ENCODE measurements around the gene MAP2. TPM values are rescaled to one million over a fixed set of nuclear protein-coding genes. Genes with fewer than 3 reads are reported as not detected.
"Not testable (repeated sequence)": the region's sequence is repeated elsewhere in the genome, so short reads cannot be mapped to it uniquely, and the experiment has no call there.

MAP2 gene
- total RNA-seq, 2 donors from 2014 or later: not detected

- Mint-ChIP-seq H3K27me3 (no peaks in the 10 kb centered on the region), H3K4me3 (no peak overlapping the region), H3K9me3 (peaks cover 9% of the 10 kb centered on the region), H3K4me1 (ENCODE audit: low read depth in 2 of 2) (no peaks in the 10 kb centered on the region), H3K36me3 (no peaks in the 10 kb centered on the region), H3K27ac (no peak overlapping the region)
- ATAC-seq (no peak), DNase-seq (ENCODE audit: low spot score) (no peak)
Measured at GRCh38 chr2:209472871-209473270, 49.0 kb downstream of the MAP2 start.

- no peaks in the 10 kb centered on the region for H3K27me3 Mint-ChIP-seq
- no peak overlapping the region for H3K4me3 Mint-ChIP-seq
- H3K27ac Mint-ChIP-seq: no peak overlapping the region
- H3K4me1 Mint-ChIP-seq (ENCODE audit: low read depth in 2 of 2): no peaks in the 10 kb centered on the region
- peaks cover 9% of the 10 kb centered on the region for H3K9me3 Mint-ChIP-seq
- ATAC-seq: no peak
- no peak for DNase-seq (ENCODE audit: low spot score)
- no peaks in the 10 kb centered on the region for H3K36me3 Mint-ChIP-seq
Measured at GRCh38 chr2:209473930-209474419, 50.1 kb downstream of the MAP2 start.

- H3K27ac Mint-ChIP-seq: no peak overlapping the region
- DNase-seq (ENCODE audit: low spot score): no peak
- H3K36me3 Mint-ChIP-seq: no peaks in the 10 kb centered on the region
- H3K9me3 Mint-ChIP-seq: peaks cover 5% of the 10 kb centered on the region
- H3K4me1 Mint-ChIP-seq (ENCODE audit: low read depth in 2 of 2): no peaks in the 10 kb centered on the region
- ATAC-seq: no peak
- no peaks in the 10 kb centered on the region for H3K27me3 Mint-ChIP-seq
- no peak overlapping the region for H3K4me3 Mint-ChIP-seq
Measured at GRCh38 chr2:209474960-209475359, 51.1 kb downstream of the MAP2 start.

GRCh38 chr2:209476367-209477208 is 52.7 kb downstream of the MAP2 start:
- Mint-ChIP-seq H3K27me3 (no peaks in the 10 kb centered on the region), H3K4me1 (ENCODE audit: low read depth in 2 of 2) (no peaks in the 10 kb centered on the region), H3K36me3 (no peaks in the 10 kb centered on the region)

GRCh38 chr2:209492296-209492695 is 68.4 kb downstream of the MAP2 start:
- not testable (repeated sequence) for ATAC-seq; H3K27ac Mint-ChIP-seq; H3K36me3 Mint-ChIP-seq; H3K4me3 Mint-ChIP-seq; H3K4me1 Mint-ChIP-seq (ENCODE audit: low read depth in 2 of 2); H3K27me3 Mint-ChIP-seq; DNase-seq (ENCODE audit: low spot score)
- peaks cover 25% of the 10 kb centered on the region for H3K9me3 Mint-ChIP-seq

More at GRCh38 chr2:209476367-209477208, 52.7 kb downstream of the MAP2 start:
- no peak for ATAC-seq
- H3K9me3 Mint-ChIP-seq: peaks cover 3% of the 10 kb centered on the region
- no peak overlapping the region for H3K27ac Mint-ChIP-seq
- DNase-seq (ENCODE audit: low spot score): no peak
- no peak overlapping the region for H3K4me3 Mint-ChIP-seq

- not testable (repeated sequence) for H3K36me3 Mint-ChIP-seq; H3K4me3 Mint-ChIP-seq; DNase-seq (ENCODE audit: low spot score); H3K27ac Mint-ChIP-seq; H3K4me1 Mint-ChIP-seq (ENCODE audit: low read depth in 2 of 2); H3K27me3 Mint-ChIP-seq; ATAC-seq
- peaks cover 25% of the 10 kb centered on the region for H3K9me3 Mint-ChIP-seq
Measured at GRCh38 chr2:209495068-209495620, 71.3 kb downstream of the MAP2 start.

- H3K4me3 Mint-ChIP-seq: no peak overlapping the region
- H3K36me3 Mint-ChIP-seq: no peaks in the 10 kb centered on the region
- H3K27me3 Mint-ChIP-seq: no peaks in the 10 kb centered on the region
- peaks cover 18% of the 10 kb centered on the region for H3K9me3 Mint-ChIP-seq
- ATAC-seq (no peak), DNase-seq (ENCODE audit: low spot score) (no peak)
- no peaks in the 10 kb centered on the region for H3K4me1 Mint-ChIP-seq (ENCODE audit: low read depth in 2 of 2)
- no peak overlapping the region for H3K27ac Mint-ChIP-seq
Measured at GRCh38 chr2:209495855-209496585, 72.2 kb downstream of the MAP2 start.

- DNase-seq (ENCODE audit: low spot score) (no peak), ATAC-seq (no peak)
- H3K36me3 Mint-ChIP-seq: no peaks in the 10 kb centered on the region
- H3K4me1 Mint-ChIP-seq (ENCODE audit: low read depth in 2 of 2): no peaks in the 10 kb centered on the region
- H3K9me3 Mint-ChIP-seq: peaks cover 13% of the 10 kb centered on the region
- no peak overlapping the region for H3K27ac Mint-ChIP-seq
- no peaks in the 10 kb centered on the region for H3K27me3 Mint-ChIP-seq
- H3K4me3 Mint-ChIP-seq: no peak overlapping the region
Measured at GRCh38 chr2:209496586-209496982, 72.7 kb downstream of the MAP2 start.

GRCh38 chr2:209498614-209499013 is 74.8 kb downstream of the MAP2 start:
- no peaks in the 10 kb centered on the region for H3K4me1 Mint-ChIP-seq (ENCODE audit: low read depth in 2 of 2)
- peaks cover 10% of the 10 kb centered on the region for H3K9me3 Mint-ChIP-seq
- DNase-seq (ENCODE audit: low spot score) (no peak), ATAC-seq (no peak)
- H3K27me3 Mint-ChIP-seq: no peaks in the 10 kb centered on the region
- H3K27ac Mint-ChIP-seq: no peak overlapping the region
- no peaks in the 10 kb centered on the region for H3K36me3 Mint-ChIP-seq
- H3K4me3 Mint-ChIP-seq: no peak overlapping the region

GRCh38 chr2:209499069-209499468 is 75.2 kb downstream of the MAP2 start:
- H3K36me3 Mint-ChIP-seq: no peaks in the 10 kb centered on the region
- DNase-seq (ENCODE audit: low spot score) (no peak), ATAC-seq (no peak)
- H3K4me1 Mint-ChIP-seq (ENCODE audit: low read depth in 2 of 2): no peaks in the 10 kb centered on the region
- no peak overlapping the region for H3K27ac Mint-ChIP-seq
- no peaks in the 10 kb centered on the region for H3K27me3 Mint-ChIP-seq
- no peak overlapping the region for H3K4me3 Mint-ChIP-seq
- H3K9me3 Mint-ChIP-seq: peaks cover 10% of the 10 kb centered on the region

- Mint-ChIP-seq H3K36me3 (no peaks in the 10 kb centered on the region), H3K4me3 (no peak overlapping the region), H3K27me3 (no peaks in the 10 kb centered on the region), H3K4me1 (ENCODE audit: low read depth in 2 of 2) (no peaks in the 10 kb centered on the region), H3K27ac (no peak overlapping the region), H3K9me3 (peaks cover 9% of the 10 kb centered on the region)
- ATAC-seq: no peak
- no peak for DNase-seq (ENCODE audit: low spot score)
Measured at GRCh38 chr2:209501579-209501978, 77.7 kb downstream of the MAP2 start.

GRCh38 chr2:209505410-209505809 is 81.6 kb downstream of the MAP2 start:
- Mint-ChIP-seq H3K4me1 (ENCODE audit: low read depth in 2 of 2) (no peaks in the 10 kb centered on the region), H3K27me3 (no peaks in the 10 kb centered on the region), H3K4me3 (no peak overlapping the region), H3K9me3 (no peaks in the 10 kb centered on the region), H3K36me3 (no peaks in the 10 kb centered on the region), H3K27ac (no peak overlapping the region)
- DNase-seq (ENCODE audit: low spot score) (no peak), ATAC-seq (no peak)

- no peak overlapping the region for H3K27ac Mint-ChIP-seq
- DNase-seq (ENCODE audit: low spot score) (no peak), ATAC-seq (no peak)
- no peaks in the 10 kb centered on the region for H3K9me3 Mint-ChIP-seq
- H3K27me3 Mint-ChIP-seq: no peaks in the 10 kb centered on the region
- no peaks in the 10 kb centered on the region for H3K36me3 Mint-ChIP-seq
- no peak overlapping the region for H3K4me3 Mint-ChIP-seq
- H3K4me1 Mint-ChIP-seq (ENCODE audit: low read depth in 2 of 2): no peaks in the 10 kb centered on the region
Measured at GRCh38 chr2:209508255-209508654, 84.4 kb downstream of the MAP2 start.

GRCh38 chr2:209511637-209512036 is 87.8 kb downstream of the MAP2 start:
- Mint-ChIP-seq H3K27ac (no peak overlapping the region), H3K9me3 (no peaks in the 10 kb centered on the region), H3K4me1 (ENCODE audit: low read depth in 2 of 2) (no peaks in the 10 kb centered on the region), H3K27me3 (no peaks in the 10 kb centered on the region), H3K36me3 (no peaks in the 10 kb centered on the region), H3K4me3 (no peak overlapping the region)
- DNase-seq (ENCODE audit: low spot score) (no peak), ATAC-seq (no peak)

Measured in natural killer cell treated with Interleukin-12 subunit alpha and Interleukin-12 subunit beta and Interleukin-15 and Interleukin-18, amount 100 ng/mL, for 72 hours (primary cell).